IMR-90 (cell line): Measurements from ENCODE around the gene COLEC12. TPM values are rescaled to one million over a fixed set of nuclear protein-coding genes. Genes with fewer than 3 reads are reported as not detected.

Experiments
- ELK1 ChIP-seq: fragments of 150-350 bp; IDR thresholded peaks from 2 replicates; pipeline ENCODE4 v1.6.1; 2016; ENCODE audit warnings: low read depth, mild to moderate bottlenecking, low read length, moderate library complexity, borderline replicate concordance
- polyA plus RNA-seq, 3 experiments: library from polyadenylated mRNA; depleted of rRNA; stranded (reverse); fragments of >200 nt; gene quantifications; 2 replicates each; pipeline ENCODE4 v1.2.3, GENCODE V29; 2012; ENCODE audit warnings: low replicate concordance in 1 of 3
- total RNA-seq: library from RNA; depleted of rRNA; stranded (reverse); fragments of >200 nt; gene quantifications from 2 replicates; pipeline ENCODE4 v1.2.3, GENCODE V29; 2012

COLEC12 gene
- total and polyA plus RNA-seq, 2 of the 4 experiments (the other 2 are of a cell fraction), result 1.0 to 2.3 TPM

DNA sequence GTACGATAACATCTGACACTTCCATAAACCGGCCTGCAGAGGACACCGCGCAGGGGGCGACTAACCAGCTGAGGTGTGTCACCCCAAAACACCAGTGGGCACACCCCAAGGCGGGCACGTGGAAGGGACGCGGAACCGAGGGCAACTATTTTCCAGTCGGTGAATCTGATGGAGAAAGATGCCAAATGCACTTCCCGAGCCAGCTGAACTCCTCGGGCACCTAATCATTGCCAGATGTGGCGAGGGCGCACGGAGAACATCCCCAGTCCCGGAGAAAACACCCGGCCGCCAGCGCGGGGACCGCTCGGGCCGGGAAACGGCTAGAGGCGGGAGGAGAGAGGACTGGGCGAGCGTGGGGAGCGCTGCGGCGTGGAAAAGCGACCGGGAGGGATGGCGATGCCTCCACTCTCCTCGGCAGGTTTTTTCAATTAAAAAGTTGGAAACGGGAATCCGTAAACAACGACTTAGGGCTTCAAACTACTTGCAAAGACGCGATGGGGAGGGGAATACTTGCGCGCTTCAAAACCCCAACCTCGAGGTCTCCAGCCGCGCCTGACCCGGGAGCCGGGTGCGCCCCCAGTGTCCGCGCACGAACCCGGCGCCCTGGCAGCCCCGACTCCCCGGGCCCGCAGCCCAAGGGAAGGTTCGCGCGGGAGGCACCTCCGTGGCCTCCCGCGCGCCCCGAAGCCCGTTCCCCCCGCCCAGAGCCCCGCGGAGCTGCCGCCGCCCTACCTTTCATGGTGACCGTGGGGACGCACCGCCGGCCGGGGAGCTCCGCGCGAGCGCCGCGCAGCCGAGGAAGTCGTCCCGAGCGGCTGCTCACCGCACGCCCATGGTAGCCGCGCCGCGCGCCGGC lies 497 bp downstream of the COLEC12 start (continued):
- TF ChIP-seq ELK1, result no peak
